ENCODE results near the gene KLHL33. TPM values are rescaled to one million over a fixed set of nuclear protein-coding genes. Genes with fewer than 3 reads are reported as not detected.

Gene KLHL33
- total RNA-seq, 1 donor from 2014 or later, result 0.05 TPM

GRCh38 chr14:20434701-20435581 lies 1.0 kb downstream of the KLHL33 start:
- H3K27ac Mint-ChIP-seq, result no peak overlapping the region
- no peaks in the 10 kb centered on the region for H3K4me1 Mint-ChIP-seq (ENCODE audit: low read depth)
- DNase-seq (ENCODE audit: low spot score, unreplicated experiment), result no peak
- H3K4me3 Mint-ChIP-seq (ENCODE audit: low read depth), result no peak overlapping the region
- no peaks in the 10 kb centered on the region for H3K36me3 Mint-ChIP-seq (ENCODE audit: insufficient read depth)
- no peak for TF ChIP-seq CTCF (IDR thresholded peaks at IDR 0.05; ENCODE audit: unreplicated experiment)
- H3K9me3 Mint-ChIP-seq (ENCODE audit: low read depth), result no peaks in the 10 kb centered on the region
- peaks cover 15% of the 10 kb centered on the region for H3K27me3 Mint-ChIP-seq

- no peaks in the 10 kb centered on the region for H3K36me3 Mint-ChIP-seq (ENCODE audit: insufficient read depth)
- H3K27ac Mint-ChIP-seq, result no peak overlapping the region
These were observed 5.9 kb downstream of the KLHL33 start for GRCh38 chr14:20429801-20430669.

GRCh38 chr14:20428802-20429201 lies 7.2 kb downstream of the KLHL33 start:
- no peak for DNase-seq (ENCODE audit: low spot score, unreplicated experiment)
- H3K4me3 Mint-ChIP-seq (ENCODE audit: low read depth), result no peak overlapping the region
- peaks cover 2% of the 10 kb centered on the region for H3K27me3 Mint-ChIP-seq
- H3K36me3 Mint-ChIP-seq (ENCODE audit: insufficient read depth), result no peaks in the 10 kb centered on the region
- H3K4me1 Mint-ChIP-seq (ENCODE audit: low read depth), result peaks cover 3% of the 10 kb centered on the region
- TF ChIP-seq CTCF (IDR thresholded peaks at IDR 0.05; ENCODE audit: unreplicated experiment), result no peak
- H3K9me3 Mint-ChIP-seq (ENCODE audit: low read depth), result no peaks in the 10 kb centered on the region
- no peak overlapping the region for H3K27ac Mint-ChIP-seq

More at GRCh38 chr14:20429801-20430669, 5.9 kb downstream of the KLHL33 start:
- DNase-seq (ENCODE audit: low spot score, unreplicated experiment), result no peak
- TF ChIP-seq CTCF (IDR thresholded peaks at IDR 0.05; ENCODE audit: unreplicated experiment), result no peak
- no peak overlapping the region for H3K4me3 Mint-ChIP-seq (ENCODE audit: low read depth)
- peaks cover 3% of the 10 kb centered on the region for H3K27me3 Mint-ChIP-seq
- H3K9me3 Mint-ChIP-seq (ENCODE audit: low read depth), result no peaks in the 10 kb centered on the region
- peaks cover 1% of the 10 kb centered on the region for H3K4me1 Mint-ChIP-seq (ENCODE audit: low read depth)

- Mint-ChIP-seq H3K27me3 (no peaks in the 10 kb centered on the region), H3K9me3 (ENCODE audit: low read depth) (no peaks in the 10 kb centered on the region), H3K27ac (no peak overlapping the region)
These were observed 8.0 kb downstream of the KLHL33 start for GRCh38 chr14:20428010-20428365.

More at GRCh38 chr14:20428010-20428365, 8.0 kb downstream of the KLHL33 start:
- Mint-ChIP-seq H3K4me3 (ENCODE audit: low read depth) (no peak overlapping the region), H3K4me1 (ENCODE audit: low read depth) (peaks cover 3% of the 10 kb centered on the region), H3K36me3 (ENCODE audit: insufficient read depth) (no peaks in the 10 kb centered on the region)
- no peak for TF ChIP-seq CTCF (IDR thresholded peaks at IDR 0.05; ENCODE audit: unreplicated experiment)
- no peak for DNase-seq (ENCODE audit: low spot score, unreplicated experiment)
